D721Med (cell line): Measurements from ENCODE around the gene ZMYM5.

Source experiments
- DNase-seq: peaks from one replicate; pipeline ENCODE4 v3.0.0; 2011; ENCODE audit warnings: low spot score; ENCODE audit not compliant: insufficient read length
- FAIRE-seq: peaks from 2 replicates; lab custom pipeline; 2011; peaks lifted over from hg19 to GRCh38; lab: Jason Lieb, UNC
- CTCF ChIP-seq: IDR thresholded peaks from 2 replicates; pipeline ENCODE4 v1.5.1; 2012; ENCODE audit warnings: mild to moderate bottlenecking, control low read depth; ENCODE audit not compliant: insufficient read depth; ENCODE audit errors: missing control alignments

Gene ZMYM5

GRCh38 chr13:19852766-19853165 is 10.7 kb downstream of the ZMYM5 start:
- no peak for DNase-seq
- no peak for TF ChIP-seq CTCF
- no peak for FAIRE-seq

GRCh38 chr13:19845758-19846157 is 17.7 kb downstream of the ZMYM5 start:
- no peak for TF ChIP-seq CTCF
- DNase-seq = no peak
- no peak for FAIRE-seq

GRCh38 chr13:19838865-19839275 is 24.6 kb downstream of the ZMYM5 start:
- FAIRE-seq (no peak), DNase-seq (no peak)
- no peak for TF ChIP-seq CTCF

- DNase-seq (no peak), FAIRE-seq (no peak)
- TF ChIP-seq CTCF = no peak
Observed at GRCh38 chr13:19836472-19836871, 27.0 kb downstream of the ZMYM5 start.

GRCh38 chr13:19834704-19835103 is 28.7 kb downstream of the ZMYM5 start:
- no peak for FAIRE-seq

GRCh38 chr13:19822673-19823072 is 40.8 kb downstream of the ZMYM5 start:
- no peak for FAIRE-seq

More at GRCh38 chr13:19834704-19835103, 28.7 kb downstream of the ZMYM5 start:
- DNase-seq = no peak
- TF ChIP-seq CTCF = no peak

More at GRCh38 chr13:19822673-19823072, 40.8 kb downstream of the ZMYM5 start:
- no peak for TF ChIP-seq CTCF
- DNase-seq = no peak
